NOMO-1 treated with dmso at 0.1 percent for 144 hours (cell line): ENCODE data around the gene RAB3GAP1.
"Not testable (repeated sequence)": the region's sequence is repeated elsewhere in the genome, so short reads cannot be mapped to it uniquely, and the experiment has no call there.

Experiments
- DNase-seq: peaks from one replicate; lab custom pipeline; 2025; ENCODE audit not compliant: unreplicated experiment; lab: John Stamatoyannopoulos, UW

RAB3GAP1 gene

DNA sequence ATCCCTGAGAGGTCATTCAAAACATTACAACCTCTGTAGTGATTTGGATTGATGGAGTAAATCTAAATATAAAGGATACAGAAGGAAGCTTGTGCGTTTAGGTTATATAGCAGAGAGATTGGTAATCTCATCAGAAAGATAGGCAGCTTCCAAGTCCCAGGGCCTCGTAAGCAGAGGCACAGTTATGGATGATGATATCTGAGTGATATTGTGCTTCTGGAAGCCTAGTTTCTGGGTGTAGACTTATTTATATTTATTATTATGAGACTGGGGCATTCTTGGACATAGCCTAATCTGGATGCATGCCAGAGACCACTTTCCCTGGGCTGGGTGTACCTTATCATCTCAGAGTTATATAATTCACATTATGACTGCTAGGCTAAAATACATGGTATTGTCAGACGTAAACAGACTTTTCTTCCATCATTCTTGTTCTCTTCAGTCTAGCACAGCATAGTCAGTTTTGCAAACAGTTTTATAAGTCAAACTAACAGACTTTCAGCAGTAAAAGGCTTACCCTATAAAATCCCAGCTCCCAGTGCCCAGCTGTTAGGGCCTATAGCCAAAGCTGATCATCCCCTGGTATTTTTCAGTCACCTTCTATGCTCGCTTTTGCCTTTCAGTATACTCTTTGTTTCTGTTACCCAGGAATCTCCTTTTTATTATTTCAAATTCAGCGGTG is 47.9 kb downstream of the RAB3GAP1 start:
- DNase-seq: no peak

DNA sequence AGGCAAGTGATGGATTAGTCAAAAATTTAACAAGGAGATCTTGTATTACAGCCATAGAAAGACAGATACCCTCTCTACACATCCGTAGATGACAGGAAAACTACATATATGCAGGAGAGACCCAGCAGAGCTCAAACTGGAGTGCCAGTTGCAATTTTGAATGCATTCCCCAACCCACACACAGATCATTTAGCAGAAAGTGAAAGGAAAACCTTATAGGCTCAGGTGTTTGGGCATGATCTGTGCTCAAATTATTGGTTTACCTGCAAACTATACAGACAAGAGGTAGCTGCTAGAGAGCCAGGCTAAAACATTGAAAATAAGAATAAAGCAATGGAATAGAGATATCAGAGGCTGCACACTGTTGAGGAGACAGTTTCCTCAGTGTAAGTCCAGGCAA is 51.8 kb downstream of the RAB3GAP1 start:
- DNase-seq: no peak

DNA sequence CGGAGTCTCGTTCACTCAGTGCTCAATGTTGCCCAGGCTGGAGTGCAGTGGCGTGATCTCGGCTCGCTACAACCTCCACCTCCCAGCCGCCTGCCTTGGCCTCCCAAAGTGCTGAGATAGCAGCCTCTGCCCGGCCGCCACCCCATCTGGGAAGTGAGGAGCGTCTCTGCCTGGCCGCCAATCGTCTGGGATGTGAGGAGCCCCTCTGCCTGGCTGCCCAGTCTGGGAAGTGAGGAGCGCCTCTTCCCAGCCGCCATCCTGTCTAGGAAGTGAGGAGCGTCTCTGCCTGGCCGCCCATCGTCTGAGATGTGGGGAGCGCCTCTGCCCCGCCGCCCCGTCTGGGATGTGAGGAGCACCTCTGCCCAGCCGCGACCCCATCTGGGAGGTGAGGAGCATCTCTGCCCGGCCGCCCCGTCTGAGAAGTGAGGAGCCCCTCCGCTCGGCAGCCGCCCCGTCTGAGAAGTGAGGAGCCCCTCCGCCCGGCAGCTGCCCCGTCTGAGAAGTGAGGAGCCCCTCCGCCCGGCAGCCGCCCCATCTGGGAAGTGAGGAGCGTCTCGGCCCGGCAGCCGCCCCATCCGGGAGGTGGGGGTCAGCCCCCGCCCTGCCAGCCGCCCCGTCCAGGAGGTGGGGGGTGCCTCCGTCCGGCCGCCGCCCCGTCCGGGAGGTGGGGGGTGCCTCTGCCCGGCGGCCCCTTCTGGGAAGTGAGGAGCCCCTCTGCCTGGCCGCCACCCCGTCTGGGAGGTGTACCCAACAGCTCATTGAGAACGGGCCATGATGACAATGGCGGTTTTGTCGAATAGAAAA is 53.6 kb downstream of the RAB3GAP1 start:
- not testable (repeated sequence) for DNase-seq

DNA sequence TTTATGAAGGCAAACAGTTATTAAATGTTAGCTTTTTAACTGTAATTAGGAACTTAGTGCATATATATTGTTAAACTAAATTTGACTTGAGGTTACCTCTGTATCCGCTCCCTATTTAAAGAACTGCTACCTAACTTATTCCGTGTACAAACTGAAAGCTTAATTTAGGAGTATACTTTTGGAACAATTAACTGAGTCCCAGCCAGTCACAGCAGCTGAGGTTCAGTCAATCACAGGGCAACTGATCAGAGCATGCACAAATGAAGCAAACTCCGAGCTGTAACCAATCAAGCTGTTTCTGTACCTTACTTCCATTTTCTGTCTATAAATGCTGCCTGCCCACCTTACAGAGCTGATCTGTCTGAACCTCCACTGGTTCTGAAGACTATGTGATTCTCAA is 61.2 kb downstream of the RAB3GAP1 start:
- DNase-seq: no peak

DNA sequence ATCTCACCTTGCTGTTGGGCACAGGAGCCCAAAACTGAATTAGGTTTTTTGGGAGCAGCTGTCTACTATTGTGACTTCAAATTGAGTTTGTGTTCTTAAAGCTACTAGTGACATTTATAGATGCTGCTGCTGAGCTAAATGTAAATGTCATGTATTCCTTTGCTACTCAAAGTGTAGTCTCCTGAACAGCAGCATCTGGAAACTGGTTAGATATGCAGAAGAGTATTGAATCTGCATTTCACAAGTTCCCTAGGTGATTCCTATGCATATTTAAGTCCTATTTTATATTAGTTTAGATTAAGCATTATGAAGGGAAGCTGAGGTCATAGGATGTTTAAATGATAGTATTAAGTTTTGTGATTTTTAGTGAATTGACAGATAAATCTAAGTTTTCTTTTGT is 67.5 kb downstream of the RAB3GAP1 start:
- no peak for DNase-seq

DNA sequence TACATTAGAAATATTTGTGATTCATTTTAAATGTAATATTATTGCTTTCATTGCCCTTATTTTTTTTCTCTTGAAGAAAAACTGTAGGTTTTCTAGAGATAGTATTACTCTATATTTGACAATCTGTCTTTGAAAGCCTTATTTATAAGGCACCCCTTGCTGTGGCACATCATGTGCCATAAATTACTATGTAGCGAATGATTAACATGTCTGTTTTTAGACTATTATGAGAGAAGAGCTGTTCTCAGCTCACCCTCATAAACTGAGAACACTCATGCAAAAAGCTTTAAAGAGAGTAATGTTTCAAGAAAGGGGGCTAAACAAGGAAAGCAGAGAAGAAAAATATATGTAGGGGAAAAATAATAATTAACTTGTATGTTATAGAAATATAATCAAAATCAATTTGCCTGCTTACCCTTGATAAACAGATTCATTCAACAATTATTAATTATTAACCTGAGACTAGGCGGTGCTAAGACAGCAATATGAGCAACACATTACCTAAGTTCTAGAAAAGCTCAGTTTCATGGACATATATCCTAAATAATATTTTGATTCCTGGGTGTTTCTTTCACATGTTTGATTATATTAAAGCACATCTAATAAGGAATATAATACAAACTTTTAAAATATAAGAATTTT is 69.0 kb downstream of the RAB3GAP1 start:
- no peak for DNase-seq

DNA sequence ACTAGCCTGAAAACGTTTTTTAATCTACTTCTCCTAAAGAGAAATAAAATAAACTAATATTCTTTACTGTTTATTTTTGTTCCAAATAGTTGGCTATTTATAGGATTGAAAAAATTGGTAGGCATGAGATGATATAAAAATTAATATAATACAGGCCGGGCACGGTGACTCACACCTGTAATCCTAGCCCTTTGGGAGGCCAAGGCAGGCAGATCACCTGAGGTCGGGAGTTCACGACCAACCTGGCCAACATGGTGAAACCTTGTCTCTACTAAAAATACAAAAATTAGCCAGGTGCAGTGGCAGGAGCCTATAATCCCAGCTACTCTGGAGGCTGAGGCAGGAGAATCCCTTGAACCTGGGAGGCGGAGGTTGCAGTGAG is 69.6 kb downstream of the RAB3GAP1 start:
- not testable (repeated sequence) for DNase-seq

DNA sequence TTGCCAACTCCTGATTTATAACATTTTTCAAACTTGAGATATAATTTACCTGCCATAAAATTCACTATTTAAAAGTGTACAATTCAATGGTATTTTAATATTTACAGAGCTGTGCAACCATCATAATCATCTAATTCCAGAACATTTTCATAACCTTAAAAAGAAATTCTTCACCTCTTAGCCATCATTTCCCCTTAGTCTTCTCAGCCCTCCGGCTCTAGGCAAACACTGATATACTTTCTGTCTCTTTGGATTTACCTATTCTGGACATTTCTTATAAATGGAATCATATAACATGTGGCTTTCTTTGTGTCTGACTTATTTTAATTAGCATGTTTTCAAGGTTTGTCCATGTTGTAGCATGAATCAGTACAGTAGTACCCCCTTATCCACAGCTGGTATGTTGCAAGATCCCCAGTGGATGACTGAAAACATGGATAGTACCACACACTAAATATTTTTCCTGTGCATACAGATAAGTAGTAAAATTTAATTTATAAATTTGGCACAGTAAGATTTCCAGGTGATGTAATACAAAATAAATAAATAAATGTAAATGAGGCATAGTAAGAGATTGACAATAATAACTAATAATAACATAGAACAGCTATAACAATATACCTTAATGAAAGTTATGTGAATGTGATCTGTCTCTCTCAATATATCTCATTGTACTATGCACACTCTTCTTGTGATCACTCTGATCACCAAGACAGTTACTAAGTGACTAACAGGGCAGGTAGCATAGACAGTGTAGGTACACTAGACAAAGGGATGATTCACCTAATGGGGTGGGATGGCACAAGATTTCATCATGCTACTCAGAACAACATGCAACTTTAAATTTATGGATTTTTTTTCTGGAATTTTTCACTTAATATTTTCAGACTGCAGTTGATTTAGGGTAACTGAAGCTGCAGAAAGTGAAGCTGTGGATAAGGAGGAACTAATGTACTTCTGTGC is 73.1 kb downstream of the RAB3GAP1 start:
- DNase-seq: no peak

DNA sequence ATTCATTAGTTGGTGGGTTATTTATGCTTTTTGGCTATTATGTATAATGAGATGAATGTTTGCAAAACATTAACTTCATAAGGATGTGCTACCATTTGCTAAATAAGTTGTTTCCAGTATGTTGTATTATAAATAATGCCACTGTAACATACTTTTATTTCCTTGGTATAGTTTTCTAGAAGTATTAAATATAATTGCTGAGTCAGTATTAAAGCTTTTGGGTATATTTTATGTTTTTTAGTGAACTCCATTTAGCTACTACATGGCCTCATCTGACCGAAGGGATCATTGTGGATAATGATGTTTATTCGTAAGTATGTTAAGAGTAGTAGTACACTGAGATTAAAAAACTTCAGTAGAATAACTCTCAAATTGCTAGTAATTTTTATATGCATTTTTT is 73.8 kb downstream of the RAB3GAP1 start:
- DNase-seq: no peak

DNA sequence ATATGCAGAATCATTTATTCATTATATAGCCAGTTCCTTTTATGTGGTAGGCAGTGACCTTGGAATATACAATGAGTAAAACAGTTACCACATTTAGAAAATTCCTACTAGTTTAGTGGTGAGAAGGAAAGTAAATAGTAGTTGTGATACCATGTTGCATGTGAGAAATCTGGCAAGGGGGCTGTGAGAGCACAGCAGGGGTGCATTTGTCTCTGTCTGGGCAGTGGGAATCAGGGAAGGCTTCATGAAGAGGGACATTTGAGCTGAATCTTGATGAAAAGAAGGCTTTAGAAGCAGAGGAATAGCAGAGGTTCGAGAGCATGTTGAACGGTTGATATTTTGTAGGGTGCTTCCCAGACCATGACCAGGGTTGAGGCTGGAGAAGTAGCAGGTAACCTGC is 78.7 kb downstream of the RAB3GAP1 start:
- no peak for DNase-seq

DNA sequence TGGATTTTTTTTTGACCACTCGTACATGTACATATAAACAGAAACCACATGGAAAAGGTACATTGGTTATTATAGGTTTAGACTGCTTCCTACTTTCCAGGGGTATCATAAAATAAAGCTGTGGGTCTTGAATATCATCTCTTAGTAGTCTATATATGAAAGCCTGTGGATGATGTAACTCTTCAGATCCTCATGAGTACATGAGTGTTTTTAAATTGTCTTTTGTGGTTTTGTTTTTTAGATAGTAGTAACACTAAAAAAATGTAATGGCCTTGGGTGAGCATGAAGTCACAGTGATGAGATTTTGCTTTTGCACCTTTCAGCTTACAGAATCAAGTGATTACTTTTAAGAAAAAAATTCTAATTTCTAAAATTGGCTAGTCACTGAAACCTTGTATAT is 80.2 kb downstream of the RAB3GAP1 start:
- DNase-seq: no peak

DNA sequence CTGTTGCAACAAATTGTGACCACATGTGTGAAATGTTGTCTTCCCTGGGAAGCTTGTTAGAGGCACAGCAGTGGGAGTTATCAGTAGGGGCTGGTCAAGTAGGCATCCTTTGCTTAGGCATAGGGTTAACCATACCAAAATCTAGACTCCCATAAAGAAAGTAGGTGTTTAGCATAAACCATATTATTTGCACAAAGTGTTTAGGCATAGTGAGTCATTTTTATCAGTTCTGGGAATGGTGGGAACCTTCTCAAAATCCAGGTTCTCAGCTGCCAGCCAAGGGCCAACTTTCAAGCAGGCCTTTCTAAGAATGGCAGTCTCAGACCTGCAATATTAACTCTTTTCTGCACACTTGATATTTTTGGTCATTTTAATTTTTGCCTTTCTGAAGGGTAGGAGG is 88.5 kb downstream of the RAB3GAP1 start:
- DNase-seq: no peak

DNA sequence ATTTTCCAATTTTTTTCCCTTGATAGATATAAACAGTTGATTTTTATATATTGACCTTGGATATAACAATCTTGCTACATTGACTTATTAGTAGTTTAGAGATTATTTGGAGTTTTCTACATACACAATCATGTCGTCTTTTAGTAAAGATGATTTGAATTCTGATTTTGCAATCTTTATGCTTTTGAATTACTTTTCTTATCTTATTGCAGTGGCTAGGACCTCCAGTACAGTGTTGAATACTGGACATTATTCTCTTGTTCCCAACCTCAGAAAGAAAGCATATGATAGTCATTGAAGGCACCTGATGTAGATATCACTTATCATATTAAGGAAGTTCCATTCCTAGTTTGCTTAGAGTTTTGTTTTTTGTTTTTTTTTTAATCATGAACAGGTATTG is 90.2 kb downstream of the RAB3GAP1 start:
- no peak for DNase-seq

DNA sequence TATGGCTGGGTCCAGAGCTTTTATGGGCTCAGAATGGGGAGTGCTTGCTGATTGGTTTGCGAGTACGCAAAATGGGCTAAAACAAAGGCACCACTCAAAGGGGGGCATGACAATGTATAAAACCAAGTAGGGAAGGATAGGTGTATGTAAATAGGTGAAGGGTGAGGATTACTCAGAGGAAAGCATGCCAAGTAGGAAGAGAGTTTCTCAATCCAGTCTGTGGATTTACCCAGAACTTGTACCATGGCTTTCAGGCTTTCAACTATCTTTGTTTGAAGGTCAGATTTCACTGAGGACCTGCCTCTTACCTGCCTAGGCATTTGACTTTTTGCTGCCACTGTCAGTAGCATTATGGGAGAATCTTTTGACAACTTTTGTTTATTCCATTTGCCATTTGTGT is 92.3 kb downstream of the RAB3GAP1 start:
- no peak for DNase-seq

DNA sequence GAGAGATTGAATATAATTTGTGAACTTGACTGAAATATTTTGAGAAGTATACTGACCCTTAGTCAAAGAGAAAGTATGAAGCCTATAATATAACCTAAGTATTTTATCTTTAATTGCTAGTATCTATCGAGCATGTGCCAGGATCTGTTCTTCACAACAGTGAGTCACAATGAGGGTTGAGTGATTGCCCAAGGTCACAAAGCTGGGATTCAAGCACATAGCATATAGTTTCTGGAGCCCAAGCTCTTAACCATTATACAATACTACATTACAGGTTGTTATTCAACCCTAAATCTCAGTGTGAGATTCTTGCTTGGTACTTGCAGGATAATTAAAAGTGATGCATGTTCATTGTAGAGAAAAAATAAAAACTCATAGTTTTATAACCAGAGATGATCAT is 97.2 kb downstream of the RAB3GAP1 start:
- no peak for DNase-seq

DNA sequence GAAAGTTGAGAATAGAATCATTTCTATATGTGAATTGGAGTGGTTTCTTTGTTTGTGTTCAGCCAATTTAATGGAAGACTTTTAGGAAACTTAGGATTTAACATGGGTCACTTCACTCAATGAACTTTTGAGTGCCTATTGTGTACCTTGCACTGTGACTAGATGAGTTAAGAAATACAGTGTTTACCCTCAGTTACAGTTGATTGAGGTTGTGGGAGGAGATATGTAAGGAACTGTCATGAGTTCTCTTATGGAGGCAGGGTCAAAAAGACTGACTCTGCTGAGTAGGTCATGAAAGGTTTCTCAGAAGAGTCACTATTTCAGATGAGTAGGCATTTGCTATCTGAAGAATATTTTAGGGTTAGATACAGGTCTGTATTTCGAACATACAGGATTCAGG is 98.6 kb downstream of the RAB3GAP1 start:
- no peak for DNase-seq

DNA sequence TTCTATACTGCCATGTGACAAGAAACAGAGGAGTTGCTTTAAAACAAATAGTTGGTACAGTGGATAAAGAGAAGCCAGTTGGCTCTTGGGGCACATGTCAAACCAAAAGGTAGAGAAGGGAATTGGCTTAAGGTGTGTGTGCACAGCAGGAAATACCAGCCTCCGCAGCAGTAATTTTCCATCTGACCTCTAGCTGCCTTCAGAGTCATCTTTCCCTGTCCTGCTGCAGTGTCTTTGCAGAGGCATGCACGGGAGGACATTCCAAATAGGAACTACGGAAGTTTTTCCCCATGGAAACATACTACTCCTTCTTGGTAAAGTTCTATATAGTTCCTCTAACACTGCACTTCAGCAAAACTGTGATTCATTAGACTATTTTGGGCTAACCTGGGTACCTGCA is 99.5 kb downstream of the RAB3GAP1 start:
- DNase-seq: no peak

DNA sequence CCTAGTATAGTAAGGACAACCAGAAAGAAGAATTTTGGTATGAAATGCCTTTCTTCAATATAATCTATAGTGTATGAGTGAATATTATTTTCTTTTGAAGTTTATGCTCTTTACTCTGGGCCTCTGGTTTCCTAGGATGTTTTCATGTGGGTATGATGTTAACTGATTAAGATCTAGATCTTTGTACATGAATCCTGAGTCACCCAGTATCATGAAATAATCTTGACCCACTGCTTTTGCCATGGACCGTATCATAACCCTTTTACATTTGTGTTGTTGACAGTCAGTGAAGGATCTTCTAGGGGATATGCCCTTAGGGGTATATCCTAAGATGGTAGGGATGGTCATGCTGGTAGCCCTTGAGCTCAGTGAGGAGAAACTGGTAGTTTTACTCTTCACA is 100.3 kb downstream of the RAB3GAP1 start:
- DNase-seq: no peak

DNA sequence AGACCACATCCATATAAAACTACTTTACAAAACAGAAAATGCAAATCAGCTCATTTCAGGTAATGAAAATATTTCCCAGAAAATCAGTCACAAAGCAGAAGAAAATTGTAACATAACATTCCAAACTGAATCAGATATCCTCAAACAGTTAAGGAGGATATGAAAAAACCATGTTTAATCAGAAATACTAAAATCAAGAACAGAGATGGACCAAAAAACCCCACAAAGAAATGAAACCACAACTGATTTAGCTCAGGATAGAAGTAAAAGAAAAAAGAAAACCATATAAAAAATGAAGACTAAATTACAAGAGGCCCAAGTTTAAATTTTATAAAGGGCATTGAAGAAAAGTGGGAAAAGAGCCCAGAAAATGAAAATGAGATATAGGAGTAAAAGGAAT is 102.9 kb downstream of the RAB3GAP1 start:
- no peak for DNase-seq

DNA sequence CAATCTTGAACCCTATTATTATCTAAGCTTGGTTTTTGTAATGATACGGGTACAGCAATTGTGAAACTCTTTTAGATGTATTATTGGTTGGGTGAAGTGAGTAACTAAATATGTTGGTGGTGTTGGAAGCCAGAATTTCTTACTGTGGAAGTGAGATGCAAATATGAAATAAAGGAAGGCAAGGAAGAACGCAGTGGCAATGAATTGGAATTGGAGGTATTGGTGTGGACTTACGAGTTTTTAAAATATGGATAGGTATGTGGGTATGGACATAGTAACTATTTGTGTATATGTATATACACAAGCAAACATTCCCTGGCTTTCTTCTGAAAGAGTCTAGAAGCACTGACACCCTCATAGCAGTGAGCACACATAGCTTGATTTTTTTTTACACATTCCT is 105.8 kb downstream of the RAB3GAP1 start:
- DNase-seq: no peak

DNA sequence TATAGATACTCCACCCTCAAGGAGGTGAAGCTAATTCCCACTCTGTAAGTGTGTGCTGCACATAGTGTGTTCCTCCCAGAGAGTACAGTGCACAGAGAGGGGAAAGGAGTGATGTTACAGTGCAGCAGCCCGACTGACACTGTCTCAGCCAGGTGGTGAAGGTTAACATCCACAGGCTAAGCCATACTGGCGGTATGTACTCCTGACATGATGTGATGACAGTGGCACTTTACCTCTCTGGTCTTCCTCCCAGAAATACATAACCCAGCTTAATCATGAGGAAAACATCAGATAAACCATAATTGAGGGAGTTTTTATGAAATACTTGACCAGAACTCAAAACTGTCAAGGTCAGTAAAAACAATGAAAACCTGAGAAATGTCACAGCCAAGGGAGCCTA is 107.1 kb downstream of the RAB3GAP1 start:
- no peak for DNase-seq
